ENCODE results near the gene USP44.
"Not testable (repeated sequence)": the region's sequence is repeated elsewhere in the genome, so short reads cannot be mapped to it uniquely, and the experiment has no call there.

The USP44 gene

DNA sequence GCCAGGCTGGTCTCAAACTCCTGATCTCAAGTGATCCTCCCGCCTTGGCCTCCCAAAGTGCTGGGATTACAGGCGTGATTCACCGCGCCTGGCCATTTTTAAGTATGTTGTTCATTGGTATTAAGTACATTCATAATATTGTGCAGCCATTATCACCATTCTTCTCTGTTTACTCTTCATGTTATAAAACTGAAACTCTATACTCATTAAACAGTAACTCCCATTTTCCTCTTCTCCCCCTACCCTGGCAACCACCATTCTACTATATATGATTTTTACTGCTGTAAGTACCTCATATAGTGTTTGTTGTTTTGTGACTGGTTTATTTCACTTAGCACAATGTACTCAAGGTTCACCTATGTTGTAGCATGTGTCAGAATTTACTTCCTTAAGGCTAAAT is 54.2 kb downstream of the USP44 start:
- H3K4me3 ChIP-seq (ENCODE audit: low read depth in 1 of 2, low read length in 1 of 2) = no peak overlapping the region
- H3K9me3 ChIP-seq = no peaks in the 10 kb centered on the region
- H3K36me3 ChIP-seq = peaks cover 48% of the 10 kb centered on the region
- no peak overlapping the region for H3K27ac ChIP-seq
- no peaks in the 10 kb centered on the region for H3K27me3 ChIP-seq
- no peaks in the 10 kb centered on the region for H3K4me1 ChIP-seq (ENCODE audit: control insufficient read depth in 1 of 2, insufficient read depth in 1 of 2, low read depth in 1 of 2, low read length in 1 of 2)
- TF ChIP-seq CTCF (IDR thresholded peaks at IDR 0.05) = no peak

- peaks cover 50% of the 10 kb centered on the region for H3K36me3 ChIP-seq
- no peak for TF ChIP-seq CTCF (IDR thresholded peaks at IDR 0.05)
- no peak overlapping the region for H3K27ac ChIP-seq
- no peaks in the 10 kb centered on the region for H3K27me3 ChIP-seq
- no peaks in the 10 kb centered on the region for H3K4me1 ChIP-seq (ENCODE audit: control insufficient read depth in 1 of 2, insufficient read depth in 1 of 2, low read depth in 1 of 2, low read length in 1 of 2)
- H3K9me3 ChIP-seq = no peaks in the 10 kb centered on the region
- no peak overlapping the region for H3K4me3 ChIP-seq (ENCODE audit: low read depth in 1 of 2, low read length in 1 of 2)
Observed at GRCh38 chr12:95495433-95495832, 55.8 kb downstream of the USP44 start.

DNA sequence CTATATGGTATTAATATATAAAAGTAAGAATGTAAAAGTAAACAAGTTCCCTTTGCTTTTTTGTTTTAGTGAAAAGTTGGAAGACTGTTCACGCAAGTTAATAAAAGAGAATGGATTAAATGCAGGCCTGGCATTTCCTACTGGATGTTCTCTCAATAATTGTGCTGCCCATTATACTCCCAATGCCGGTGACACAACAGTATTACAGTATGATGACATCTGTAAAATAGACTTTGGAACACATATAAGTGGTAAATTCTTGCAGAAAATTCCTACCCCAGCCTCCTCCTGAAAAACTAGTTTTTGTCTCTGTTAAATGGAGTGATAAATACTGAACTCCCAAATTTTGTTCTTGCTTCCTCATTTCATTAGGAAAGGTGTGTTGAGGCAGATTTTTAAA is 56.4 kb downstream of the USP44 start:
- H3K9me3 ChIP-seq = no peaks in the 10 kb centered on the region
- H3K27me3 ChIP-seq = no peaks in the 10 kb centered on the region
- peaks cover 50% of the 10 kb centered on the region for H3K36me3 ChIP-seq
- no peak for TF ChIP-seq CTCF (IDR thresholded peaks at IDR 0.05)
- no peaks in the 10 kb centered on the region for H3K4me1 ChIP-seq (ENCODE audit: control insufficient read depth in 1 of 2, insufficient read depth in 1 of 2, low read depth in 1 of 2, low read length in 1 of 2)
- H3K27ac ChIP-seq = no peak overlapping the region
- H3K4me3 ChIP-seq (ENCODE audit: low read depth in 1 of 2, low read length in 1 of 2) = no peak overlapping the region

- Histone ChIP-seq H3K27me3 (no peaks in the 10 kb centered on the region), H3K27ac (no peak overlapping the region), H3K4me3 (ENCODE audit: low read depth in 1 of 2, low read length in 1 of 2) (no peak overlapping the region), H3K4me1 (ENCODE audit: control insufficient read depth in 1 of 2, insufficient read depth in 1 of 2, low read depth in 1 of 2, low read length in 1 of 2) (no peaks in the 10 kb centered on the region), H3K36me3 (peaks cover 42% of the 10 kb centered on the region), H3K9me3 (no peaks in the 10 kb centered on the region)
- TF ChIP-seq CTCF (IDR thresholded peaks at IDR 0.05) = no peak
Observed at GRCh38 chr12:95492462-95492861, 58.8 kb downstream of the USP44 start.

GRCh38 chr12:95487024-95487423 is 64.3 kb downstream of the USP44 start:
- TF ChIP-seq CTCF (IDR thresholded peaks at IDR 0.05) = no peak
- H3K27ac ChIP-seq = no peak overlapping the region
- peaks cover 13% of the 10 kb centered on the region for H3K36me3 ChIP-seq
- H3K4me1 ChIP-seq (ENCODE audit: control insufficient read depth in 1 of 2, insufficient read depth in 1 of 2, low read depth in 1 of 2, low read length in 1 of 2) = no peaks in the 10 kb centered on the region
- H3K27me3 ChIP-seq = no peaks in the 10 kb centered on the region
- no peaks in the 10 kb centered on the region for H3K9me3 ChIP-seq
- no peak overlapping the region for H3K4me3 ChIP-seq (ENCODE audit: low read depth in 1 of 2, low read length in 1 of 2)

DNA sequence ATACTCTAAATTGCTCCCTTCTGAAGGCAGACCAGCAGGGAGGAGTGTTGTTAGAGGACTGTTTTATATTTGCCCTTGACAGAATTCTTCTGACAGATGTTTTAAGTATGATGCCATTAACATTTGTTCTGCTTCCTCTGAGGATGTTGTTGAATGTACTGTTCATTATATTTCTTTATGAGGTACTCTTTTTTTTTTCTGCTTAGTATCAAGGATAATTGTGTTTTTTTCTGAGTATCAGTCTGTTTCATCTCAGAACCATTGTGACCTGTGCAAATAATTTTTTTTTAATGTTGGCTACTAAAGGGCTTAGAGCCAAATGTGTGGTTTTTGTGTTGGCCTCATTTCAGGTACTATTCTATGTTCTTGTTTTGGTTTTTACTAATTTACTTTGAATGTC is 66.8 kb downstream of the USP44 start:
- Histone ChIP-seq H3K9me3 (no peaks in the 10 kb centered on the region), H3K27me3 (no peaks in the 10 kb centered on the region), H3K4me1 (ENCODE audit: control insufficient read depth in 1 of 2, insufficient read depth in 1 of 2, low read depth in 1 of 2, low read length in 1 of 2) (no peaks in the 10 kb centered on the region), H3K27ac (no peak overlapping the region), H3K36me3 (peaks cover 6% of the 10 kb centered on the region), H3K4me3 (ENCODE audit: low read depth in 1 of 2, low read length in 1 of 2) (no peak overlapping the region)
- TF ChIP-seq CTCF (IDR thresholded peaks at IDR 0.05) = no peak

GRCh38 chr12:95482564-95482963 is 68.7 kb downstream of the USP44 start:
- H3K4me3 ChIP-seq (ENCODE audit: low read depth in 1 of 2, low read length in 1 of 2); H3K36me3 ChIP-seq; H3K9me3 ChIP-seq; H3K27ac ChIP-seq; H3K27me3 ChIP-seq; H3K4me1 ChIP-seq (ENCODE audit: control insufficient read depth in 1 of 2, insufficient read depth in 1 of 2, low read depth in 1 of 2, low read length in 1 of 2): not testable (repeated sequence)

Data from neutrophil (primary cell).